ENCODE measurements around the gene ASTN2.

DNA sequence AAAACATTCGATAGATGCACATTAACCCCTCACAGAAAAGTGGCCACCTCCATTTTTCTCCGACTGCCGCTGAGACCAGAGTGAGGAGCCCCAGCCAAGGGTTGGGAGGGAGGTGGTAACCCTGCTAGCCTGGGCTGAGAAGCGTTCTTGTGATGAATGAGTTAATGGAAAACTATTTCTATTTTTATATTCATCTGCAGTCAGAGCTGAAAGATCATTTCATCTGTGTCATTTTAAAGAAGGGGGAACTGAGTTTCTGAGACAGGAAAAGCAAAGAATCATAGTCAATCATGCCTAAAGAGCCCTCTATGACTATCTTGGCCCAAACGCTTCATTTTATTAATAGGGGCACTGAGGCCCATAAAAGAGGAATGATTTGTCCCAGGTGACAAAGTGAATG, 1031.7 kb downstream of the ASTN2 start:
- no peak for TF ChIP-seq EZH2 (optimal IDR thresholded peaks at IDR 0.05; ENCODE audit: low read depth, low read length)
- TF ChIP-seq, protein P1, sequence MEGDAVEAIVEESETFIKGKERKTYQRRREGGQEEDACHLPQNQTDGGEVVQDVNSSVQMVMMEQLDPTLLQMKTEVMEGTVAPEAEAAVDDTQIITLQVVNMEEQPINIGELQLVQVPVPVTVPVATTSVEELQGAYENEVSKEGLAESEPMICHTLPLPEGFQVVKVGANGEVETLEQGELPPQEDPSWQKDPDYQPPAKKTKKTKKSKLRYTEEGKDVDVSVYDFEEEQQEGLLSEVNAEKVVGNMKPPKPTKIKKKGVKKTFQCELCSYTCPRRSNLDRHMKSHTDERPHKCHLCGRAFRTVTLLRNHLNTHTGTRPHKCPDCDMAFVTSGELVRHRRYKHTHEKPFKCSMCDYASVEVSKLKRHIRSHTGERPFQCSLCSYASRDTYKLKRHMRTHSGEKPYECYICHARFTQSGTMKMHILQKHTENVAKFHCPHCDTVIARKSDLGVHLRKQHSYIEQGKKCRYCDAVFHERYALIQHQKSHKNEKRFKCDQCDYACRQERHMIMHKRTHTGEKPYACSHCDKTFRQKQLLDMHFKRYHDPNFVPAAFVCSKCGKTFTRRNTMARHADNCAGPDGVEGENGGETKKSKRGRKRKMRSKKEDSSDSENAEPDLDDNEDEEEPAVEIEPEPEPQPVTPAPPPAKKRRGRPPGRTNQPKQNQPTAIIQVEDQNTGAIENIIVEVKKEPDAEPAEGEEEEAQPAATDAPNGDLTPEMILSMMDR (IDR thresholded peaks at IDR 0.05; ENCODE audit: low read length), result no peak

All from MM.1S (cell line).